ENCODE results near the gene AZIN2.

DNA sequence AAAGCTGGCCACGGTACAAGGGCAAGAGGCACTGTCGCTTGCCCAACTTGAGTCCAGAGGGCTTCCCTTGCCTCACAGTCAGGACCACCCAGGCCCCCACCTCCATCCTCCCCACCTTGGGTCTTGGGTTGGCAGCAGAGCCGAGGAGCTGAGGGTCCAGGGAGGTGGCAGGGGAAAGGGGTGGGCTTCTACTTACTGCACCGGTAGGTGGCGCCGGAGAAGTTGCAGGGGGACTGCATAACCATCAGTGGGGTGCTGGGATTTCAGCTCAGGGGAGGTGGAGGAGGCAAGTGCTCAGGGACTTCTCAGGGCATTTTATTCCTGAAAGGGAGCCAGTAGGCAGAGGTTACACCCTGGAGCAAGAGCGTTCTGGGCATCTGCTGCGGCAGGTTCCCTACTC is 56.8 kb downstream of the AZIN2 start:
- TF ChIP-seq CTCF (IDR thresholded peaks at IDR 0.05) (no peak), POLR2A (IDR thresholded peaks at IDR 0.05) (no peak)
